Type B pancreatic cell (in vitro differentiated cells): ENCODE data around the gene CERS1. TPM values are rescaled to one million over a fixed set of nuclear protein-coding genes. Genes with fewer than 3 reads are reported as not detected.

Source experiments
- DNase-seq: peaks from one replicate; pipeline ENCODE4 v3.0.0; 2021; ENCODE audit warnings: mixed read lengths; ENCODE audit not compliant: unreplicated experiment; ENCODE audit errors: extremely low spot score
- H3K27ac Mint-ChIP-seq: 2 replicates; pipeline ENCODE4 v1.8.0; 2021; ENCODE audit warnings: mild to moderate bottlenecking, mixed read lengths
- H3K27me3 Mint-ChIP-seq: 2 replicates; pipeline ENCODE4 v1.8.0; 2021; ENCODE audit warnings: mixed read lengths
- H3K36me3 Mint-ChIP-seq: 2 replicates; pipeline ENCODE4 v1.8.0; 2021; ENCODE audit warnings: mixed read lengths
- H3K4me1 Mint-ChIP-seq: one replicate; pipeline ENCODE4 v1.8.0; 2021; ENCODE audit warnings: mixed read lengths; ENCODE audit not compliant: unreplicated experiment
- H3K4me3 Mint-ChIP-seq: 2 replicates; pipeline ENCODE4 v1.8.0; 2021; ENCODE audit warnings: mild to moderate bottlenecking, mixed read lengths
- H3K9me3 Mint-ChIP-seq: 2 replicates; pipeline ENCODE4 v1.8.0; 2021; ENCODE audit warnings: mixed read lengths
- total RNA-seq: library from RNA; stranded (reverse); gene quantifications from 2 replicates; pipeline ENCODE4 v1.2.1, GENCODE V29; 2021; ENCODE audit warnings: low replicate concordance
- TF ChIP-seq, protein P1 (sequence below): fragments of 200-600 bp; sonication (generic); conservative IDR thresholded peaks from 2 replicates; pipeline ENCODE4 v1.5.0; 2021; ENCODE audit warnings: antibody characterized with exemption, mild to moderate bottlenecking

Gene CERS1
- total RNA-seq, 1 donor from 2014 or later, result 14.8 TPM

DNA sequence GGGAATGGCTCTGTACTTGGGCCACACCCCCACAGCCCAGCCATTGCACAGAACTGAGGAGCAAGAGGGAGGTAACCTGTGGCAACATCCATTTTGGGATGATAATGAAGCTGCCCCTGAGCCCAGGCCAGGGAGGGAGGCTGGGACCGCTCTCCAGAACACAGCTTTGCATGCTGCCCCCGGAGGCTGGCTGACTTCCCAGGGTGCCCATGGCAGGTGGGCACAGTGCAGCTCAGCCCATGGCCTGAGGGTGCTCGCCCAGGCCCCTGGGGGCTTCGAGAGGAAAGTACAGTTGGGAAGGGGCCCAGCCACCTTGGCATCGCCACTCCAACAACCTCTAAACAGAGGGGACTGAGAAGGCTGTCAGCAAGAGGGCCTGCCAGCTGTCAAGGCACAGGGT is 17.5 kb upstream of the CERS1 start:
- H3K27ac Mint-ChIP-seq, result peak overlapping the region; percentile 56
- H3K4me3 Mint-ChIP-seq, result no peak overlapping the region
- H3K27me3 Mint-ChIP-seq, result no peaks in the 10 kb centered on the region
- no peak for DNase-seq
- H3K36me3 Mint-ChIP-seq, result peaks cover 7% of the 10 kb centered on the region
- H3K9me3 Mint-ChIP-seq, result no peaks in the 10 kb centered on the region
- TF ChIP-seq, protein P1, sequence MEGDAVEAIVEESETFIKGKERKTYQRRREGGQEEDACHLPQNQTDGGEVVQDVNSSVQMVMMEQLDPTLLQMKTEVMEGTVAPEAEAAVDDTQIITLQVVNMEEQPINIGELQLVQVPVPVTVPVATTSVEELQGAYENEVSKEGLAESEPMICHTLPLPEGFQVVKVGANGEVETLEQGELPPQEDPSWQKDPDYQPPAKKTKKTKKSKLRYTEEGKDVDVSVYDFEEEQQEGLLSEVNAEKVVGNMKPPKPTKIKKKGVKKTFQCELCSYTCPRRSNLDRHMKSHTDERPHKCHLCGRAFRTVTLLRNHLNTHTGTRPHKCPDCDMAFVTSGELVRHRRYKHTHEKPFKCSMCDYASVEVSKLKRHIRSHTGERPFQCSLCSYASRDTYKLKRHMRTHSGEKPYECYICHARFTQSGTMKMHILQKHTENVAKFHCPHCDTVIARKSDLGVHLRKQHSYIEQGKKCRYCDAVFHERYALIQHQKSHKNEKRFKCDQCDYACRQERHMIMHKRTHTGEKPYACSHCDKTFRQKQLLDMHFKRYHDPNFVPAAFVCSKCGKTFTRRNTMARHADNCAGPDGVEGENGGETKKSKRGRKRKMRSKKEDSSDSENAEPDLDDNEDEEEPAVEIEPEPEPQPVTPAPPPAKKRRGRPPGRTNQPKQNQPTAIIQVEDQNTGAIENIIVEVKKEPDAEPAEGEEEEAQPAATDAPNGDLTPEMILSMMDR, result no peak
- H3K4me1 Mint-ChIP-seq, result peaks cover 4% of the 10 kb centered on the region

DNA sequence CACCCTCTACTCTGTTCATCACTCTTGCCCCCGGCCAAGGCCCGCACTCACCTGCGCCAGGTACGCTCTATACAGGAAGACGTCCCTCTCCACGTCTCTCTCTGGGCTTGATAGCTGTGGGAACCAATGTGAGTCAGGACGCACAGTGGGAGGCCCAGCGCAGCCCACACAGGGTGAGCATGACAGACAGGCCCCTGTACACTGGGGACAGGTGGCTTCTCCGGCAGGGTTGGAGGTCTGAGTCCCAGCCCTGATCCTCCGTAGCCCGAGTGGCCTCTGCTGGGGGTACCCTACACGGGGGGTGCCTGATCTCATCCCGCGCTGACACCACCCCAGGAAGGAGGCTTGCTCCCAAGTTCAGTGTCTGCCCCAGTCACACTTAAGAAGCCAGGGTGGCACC is 17.0 kb upstream of the CERS1 start:
- Mint-ChIP-seq H3K27ac (peak overlapping the region; percentile 56), H3K9me3 (no peaks in the 10 kb centered on the region), H3K27me3 (no peaks in the 10 kb centered on the region)

DNA sequence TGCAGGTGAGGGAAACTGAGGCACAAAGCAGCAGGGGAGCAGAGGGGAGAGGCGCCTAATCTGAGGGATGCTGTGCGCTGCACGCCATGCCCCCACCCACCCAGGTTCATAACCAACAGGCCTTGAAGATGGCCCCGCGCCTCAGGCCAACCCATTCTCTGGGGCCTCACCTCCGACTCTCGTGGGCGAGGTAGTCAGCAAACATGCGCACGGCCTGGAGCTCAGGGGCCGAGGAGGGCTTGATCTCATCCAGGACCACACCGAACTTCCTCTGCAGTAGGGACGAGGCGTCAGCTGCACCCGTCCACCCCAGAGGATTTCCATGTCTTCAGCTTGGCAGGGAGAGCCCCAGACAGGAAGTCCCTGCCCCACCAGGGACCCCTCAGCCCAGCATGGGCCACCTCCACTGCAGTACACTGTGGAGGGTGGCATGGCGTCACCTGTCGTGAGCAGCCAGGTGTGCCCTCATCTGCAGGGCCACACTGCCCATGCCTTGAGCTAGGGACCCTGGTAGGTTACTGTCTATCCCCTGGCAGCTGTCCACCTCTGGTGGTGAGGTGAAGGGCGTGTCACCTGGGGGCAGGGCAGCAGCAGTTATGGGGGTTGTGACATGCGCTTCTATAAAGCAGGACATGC is 15.0 kb upstream of the CERS1 start:
- DNase-seq, result no peak
- H3K36me3 Mint-ChIP-seq, result peaks cover 7% of the 10 kb centered on the region
- H3K4me1 Mint-ChIP-seq, result no peaks in the 10 kb centered on the region
- TF ChIP-seq, protein P1, result no peak
- H3K27me3 Mint-ChIP-seq, result no peaks in the 10 kb centered on the region
- no peaks in the 10 kb centered on the region for H3K9me3 Mint-ChIP-seq
- no peak overlapping the region for H3K27ac Mint-ChIP-seq
- no peak overlapping the region for H3K4me3 Mint-ChIP-seq

More for the DNA sequence above, 17.0 kb upstream of the CERS1 start:
- no peak for DNase-seq
- Mint-ChIP-seq H3K4me3 (no peak overlapping the region), H3K36me3 (peaks cover 7% of the 10 kb centered on the region), H3K4me1 (peaks cover 4% of the 10 kb centered on the region)
- TF ChIP-seq, protein P1, result no peak

DNA sequence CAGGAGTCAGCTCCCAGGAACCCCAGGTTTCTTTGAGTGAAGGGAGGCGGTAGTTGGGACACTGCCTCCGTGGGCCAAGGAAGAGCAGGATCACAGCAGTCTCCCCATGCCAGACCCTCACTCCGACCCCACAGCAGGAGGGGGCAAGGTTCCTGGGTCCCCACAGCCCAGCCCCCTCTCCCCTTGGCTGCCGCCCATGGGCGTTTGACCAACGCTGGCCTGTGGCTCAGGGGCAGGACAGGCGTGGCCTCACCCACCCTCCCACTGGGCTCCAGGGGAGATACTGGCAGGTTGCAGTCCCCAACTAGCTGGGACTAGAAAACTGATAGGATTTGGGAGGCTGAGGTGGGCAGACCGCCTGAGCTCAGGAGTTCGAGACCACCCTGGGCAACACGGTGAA is 14.1 kb upstream of the CERS1 start:
- Mint-ChIP-seq H3K4me3 (no peak overlapping the region), H3K27me3 (no peaks in the 10 kb centered on the region), H3K36me3 (peaks cover 7% of the 10 kb centered on the region), H3K4me1 (no peaks in the 10 kb centered on the region), H3K27ac (no peak overlapping the region), H3K9me3 (no peaks in the 10 kb centered on the region)
- TF ChIP-seq, protein P1, result no peak
- no peak for DNase-seq

DNA sequence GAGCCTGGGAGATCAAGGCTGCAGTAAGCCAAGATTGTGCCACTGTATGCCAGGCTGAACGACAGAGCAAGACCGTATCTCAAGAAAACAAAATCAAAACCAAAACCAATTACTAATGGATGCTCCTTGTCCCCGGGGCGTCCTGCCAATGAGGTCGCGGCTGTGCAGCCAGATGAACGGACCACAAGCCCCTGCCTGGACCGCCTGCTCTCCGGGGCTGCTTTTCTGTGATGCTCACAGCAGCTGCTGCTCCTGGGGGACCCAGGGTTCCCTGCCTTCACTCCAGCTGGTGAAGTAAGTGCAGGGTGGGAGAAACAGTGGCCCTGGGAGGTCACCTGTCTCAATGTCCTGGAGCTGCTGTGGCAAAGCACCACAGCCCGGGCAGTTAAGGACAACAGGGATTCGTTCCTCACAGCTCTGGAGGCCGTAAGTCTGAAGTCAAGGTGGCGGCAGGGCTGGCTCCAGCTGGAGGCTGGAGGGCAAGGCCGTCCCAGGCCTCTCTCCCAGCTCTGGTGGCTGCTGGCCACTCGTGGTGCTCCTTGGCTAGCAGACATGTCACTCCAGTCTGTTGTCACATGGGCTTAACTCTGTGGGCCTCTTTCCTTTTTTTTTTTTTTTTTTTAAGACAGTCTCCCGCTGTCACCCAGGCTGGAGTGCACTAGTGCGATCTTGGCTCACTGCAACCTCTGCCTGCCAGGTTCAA is 13.1 kb upstream of the CERS1 start:
- no peaks in the 10 kb centered on the region for H3K4me1 Mint-ChIP-seq
- peaks cover 7% of the 10 kb centered on the region for H3K36me3 Mint-ChIP-seq
- TF ChIP-seq, protein P1, result no peak

More for the DNA sequence above, 13.1 kb upstream of the CERS1 start:
- no peak overlapping the region for H3K27ac Mint-ChIP-seq
- DNase-seq, result no peak
- H3K9me3 Mint-ChIP-seq, result no peaks in the 10 kb centered on the region
- H3K27me3 Mint-ChIP-seq, result no peaks in the 10 kb centered on the region
- H3K4me3 Mint-ChIP-seq, result no peak overlapping the region
